Nephron (organoid): ENCODE data around the gene TOLLIP.

Experiments
- H3K27ac Mint-ChIP-seq, 3 experiments: 2 replicates each; pipeline ENCODE4 v1.8.0; 2020; ENCODE audit warnings: mixed read lengths in 3 of 3, mild to moderate bottlenecking in 2 of 3, moderate library complexity in 1 of 3
- H3K27me3 Mint-ChIP-seq: 2 replicates; pipeline ENCODE4 v1.8.0; 2021; ENCODE audit warnings: low read depth, mild to moderate bottlenecking, moderate library complexity, mixed read lengths
- H3K36me3 Mint-ChIP-seq: 2 replicates; pipeline ENCODE4 v1.8.0; 2020; ENCODE audit warnings: low read depth, mixed read lengths
- H3K4me1 Mint-ChIP-seq: 2 replicates; pipeline ENCODE4 v1.8.0; 2020; ENCODE audit warnings: mixed read lengths
- H3K4me3 Mint-ChIP-seq, 3 experiments: 2 replicates each; pipeline ENCODE4 v1.8.0; 2020; ENCODE audit warnings: mild to moderate bottlenecking in 3 of 3, mixed read lengths in 3 of 3, moderate library complexity in 2 of 3
- H3K9me3 Mint-ChIP-seq: 2 replicates; pipeline ENCODE4 v1.8.0; 2020; ENCODE audit warnings: mixed read lengths
- TF ChIP-seq, protein P1 (sequence below), 3 experiments: fragments of 200-600 bp; sonication (generic); IDR thresholded peaks; one replicate each; pipeline ENCODE4 v1.5.0; 2021; ENCODE audit warnings: antibody characterized with exemption in 3 of 3; ENCODE audit not compliant: unreplicated experiment in 3 of 3

Gene TOLLIP

DNA sequence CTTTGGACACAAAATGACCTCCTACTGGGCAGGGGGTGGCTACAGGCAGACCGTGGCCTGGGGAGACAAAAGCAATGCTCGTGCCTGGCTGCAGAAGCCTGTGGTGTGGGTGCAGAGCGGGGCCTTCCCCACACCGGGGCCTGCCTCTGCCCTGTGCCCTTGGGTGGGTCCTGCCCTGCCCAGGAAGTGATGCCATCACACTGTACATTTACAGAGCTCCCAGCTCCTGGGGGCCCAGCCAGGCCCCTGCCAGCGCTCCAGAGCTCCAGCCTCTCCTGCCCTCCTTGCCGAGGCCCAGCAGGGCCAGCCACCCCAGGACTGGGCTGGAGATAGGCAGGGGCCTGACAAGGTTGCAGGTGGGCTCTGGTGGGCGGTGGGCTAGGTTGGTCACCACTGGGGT lies 46.4 kb downstream of the TOLLIP start:
- Mint-ChIP-seq H3K27ac (peak overlapping the region; percentile 66 to 76 (median 76)), H3K27me3 (no peaks in the 10 kb centered on the region), H3K9me3 (peaks cover 7% of the 10 kb centered on the region), H3K4me3 (peak overlapping the region; percentile 79 to 83 (median 82)), H3K36me3 (peaks cover 11% of the 10 kb centered on the region), H3K4me1 (no peaks in the 10 kb centered on the region)
- TF ChIP-seq, protein P1, sequence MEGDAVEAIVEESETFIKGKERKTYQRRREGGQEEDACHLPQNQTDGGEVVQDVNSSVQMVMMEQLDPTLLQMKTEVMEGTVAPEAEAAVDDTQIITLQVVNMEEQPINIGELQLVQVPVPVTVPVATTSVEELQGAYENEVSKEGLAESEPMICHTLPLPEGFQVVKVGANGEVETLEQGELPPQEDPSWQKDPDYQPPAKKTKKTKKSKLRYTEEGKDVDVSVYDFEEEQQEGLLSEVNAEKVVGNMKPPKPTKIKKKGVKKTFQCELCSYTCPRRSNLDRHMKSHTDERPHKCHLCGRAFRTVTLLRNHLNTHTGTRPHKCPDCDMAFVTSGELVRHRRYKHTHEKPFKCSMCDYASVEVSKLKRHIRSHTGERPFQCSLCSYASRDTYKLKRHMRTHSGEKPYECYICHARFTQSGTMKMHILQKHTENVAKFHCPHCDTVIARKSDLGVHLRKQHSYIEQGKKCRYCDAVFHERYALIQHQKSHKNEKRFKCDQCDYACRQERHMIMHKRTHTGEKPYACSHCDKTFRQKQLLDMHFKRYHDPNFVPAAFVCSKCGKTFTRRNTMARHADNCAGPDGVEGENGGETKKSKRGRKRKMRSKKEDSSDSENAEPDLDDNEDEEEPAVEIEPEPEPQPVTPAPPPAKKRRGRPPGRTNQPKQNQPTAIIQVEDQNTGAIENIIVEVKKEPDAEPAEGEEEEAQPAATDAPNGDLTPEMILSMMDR (IDR thresholded peaks at IDR 0.05; ENCODE audit: unreplicated experiment in 3 of 3) = no peak

GRCh38 chr11:1262172-1263006 lies 47.0 kb downstream of the TOLLIP start:
- peaks cover 7% of the 10 kb centered on the region for H3K9me3 Mint-ChIP-seq
- no peaks in the 10 kb centered on the region for H3K4me1 Mint-ChIP-seq
- TF ChIP-seq, protein P1 (IDR thresholded peaks at IDR 0.05; ENCODE audit: unreplicated experiment in 3 of 3) = no peak
- peaks cover 11% of the 10 kb centered on the region for H3K36me3 Mint-ChIP-seq
- no peaks in the 10 kb centered on the region for H3K27me3 Mint-ChIP-seq
- peak overlapping the region; percentile 66 to 76 (median 76) for H3K27ac Mint-ChIP-seq
- H3K4me3 Mint-ChIP-seq = peak overlapping the region; percentile 79 to 83 (median 82)

- Mint-ChIP-seq H3K27me3 (no peaks in the 10 kb centered on the region), H3K27ac (no peak overlapping the region), H3K4me3 (peak overlapping the region in 2 of 3 experiments; percentile 78 to 79), H3K36me3 (peaks cover 11% of the 10 kb centered on the region), H3K9me3 (peaks cover 4% of the 10 kb centered on the region), H3K4me1 (no peaks in the 10 kb centered on the region)
- TF ChIP-seq, protein P1 (IDR thresholded peaks at IDR 0.05; ENCODE audit: unreplicated experiment in 3 of 3) = no peak
These were observed 48.0 kb downstream of the TOLLIP start for GRCh38 chr11:1261241-1262071.

GRCh38 chr11:1260620-1261019 lies 48.8 kb downstream of the TOLLIP start:
- H3K27ac Mint-ChIP-seq = no peak overlapping the region

DNA sequence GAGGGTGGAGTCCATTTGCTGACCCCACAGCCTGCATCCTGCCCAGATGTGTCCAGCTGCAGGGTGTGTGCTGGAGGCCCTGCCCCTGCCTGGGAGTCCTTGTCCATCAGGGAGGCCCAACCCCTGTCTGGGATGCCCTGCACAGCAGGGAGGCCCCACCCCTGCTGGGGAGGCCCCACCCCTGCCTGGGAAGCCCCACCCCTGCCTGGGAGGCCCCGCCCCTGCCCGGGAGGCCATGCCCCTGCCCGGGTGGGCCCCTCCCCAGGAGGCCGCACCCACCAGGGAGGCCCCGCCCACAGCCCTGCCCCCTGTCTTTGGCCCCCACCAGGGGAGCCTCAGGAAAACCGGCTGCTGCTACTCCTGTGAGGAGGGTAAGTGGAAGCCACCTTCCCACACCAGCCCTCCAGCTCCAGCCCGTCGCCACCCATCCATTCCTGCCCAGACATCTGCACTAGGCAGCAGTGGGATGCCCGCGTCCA lies 49.4 kb downstream of the TOLLIP start:
- Mint-ChIP-seq H3K27ac (no peak overlapping the region), H3K4me1 (no peaks in the 10 kb centered on the region)
- TF ChIP-seq, protein P1 (IDR thresholded peaks at IDR 0.05; ENCODE audit: unreplicated experiment in 3 of 3) = no peak

More at GRCh38 chr11:1260620-1261019, 48.8 kb downstream of the TOLLIP start:
- Mint-ChIP-seq H3K4me3 (peak overlapping the region in 1 of 3 experiments; percentile 42), H3K36me3 (peaks cover 11% of the 10 kb centered on the region), H3K27me3 (no peaks in the 10 kb centered on the region), H3K4me1 (no peaks in the 10 kb centered on the region), H3K9me3 (peaks cover 4% of the 10 kb centered on the region)
- TF ChIP-seq, protein P1 (IDR thresholded peaks at IDR 0.05; ENCODE audit: unreplicated experiment in 3 of 3) = no peak

More for the DNA sequence above, 49.4 kb downstream of the TOLLIP start:
- H3K4me3 Mint-ChIP-seq = no peak overlapping the region
- H3K27me3 Mint-ChIP-seq = no peaks in the 10 kb centered on the region
- H3K9me3 Mint-ChIP-seq = peaks cover 4% of the 10 kb centered on the region
- peaks cover 8% of the 10 kb centered on the region for H3K36me3 Mint-ChIP-seq
